HG03139 (cell line): ENCODE results near the gene MRPL38.
"Not testable (repeated sequence)": the region's sequence is repeated elsewhere in the genome, so short reads cannot be mapped to it uniquely, and the experiment has no call there.

Source experiments
- ATAC-seq: cut with Tn5 transposase; IDR thresholded peaks from one replicate; pipeline ENCODE4 v1.9.1; 2021; ENCODE audit not compliant: unreplicated experiment

MRPL38 gene

GRCh38 chr17:75897160-75898019, 7.3 kb downstream of the MRPL38 start:
- ATAC-seq, result no peak

GRCh38 chr17:75896415-75897159, 8.1 kb downstream of the MRPL38 start, which contains the start of gene TRIM65:
TSS of gene TRIM65 (minus strand) at chr17:75896951. CDS start at chr17:75896937, 14 bp downstream.
- peak; percentile 41 for ATAC-seq

- ATAC-seq, result no peak
These were observed 9.1 kb downstream of the MRPL38 start for GRCh38 chr17:75895370-75896155.

- ATAC-seq, result no peak
These were observed 10.5 kb downstream of the MRPL38 start for GRCh38 chr17:75894049-75894733.

- ATAC-seq, result no peak
These were observed 11.2 kb downstream of the MRPL38 start for GRCh38 chr17:75893305-75894048.

GRCh38 chr17:75892556-75893224, 12.0 kb downstream of the MRPL38 start:
- no peak for ATAC-seq

GRCh38 chr17:75891605-75892555, 12.8 kb downstream of the MRPL38 start:
- ATAC-seq, result no peak

GRCh38 chr17:75891022-75891604, 13.6 kb downstream of the MRPL38 start:
- no peak for ATAC-seq

- no peak for ATAC-seq
These were observed 15.2 kb downstream of the MRPL38 start for GRCh38 chr17:75889454-75889853.

GRCh38 chr17:75888484-75888883, 16.2 kb downstream of the MRPL38 start:
- ATAC-seq, result no peak

- not testable (repeated sequence) for ATAC-seq
These were observed 18.8 kb downstream of the MRPL38 start for GRCh38 chr17:75885860-75886259.

GRCh38 chr17:75885431-75885830, 19.3 kb downstream of the MRPL38 start:
- ATAC-seq, result no peak

GRCh38 chr17:75881678-75882454, 22.8 kb downstream of the MRPL38 start:
- ATAC-seq, result no peak

- no peak for ATAC-seq
These were observed 24.4 kb downstream of the MRPL38 start for GRCh38 chr17:75880266-75880665.

- ATAC-seq, result peak; percentile 11
These were observed 26.3 kb downstream of the MRPL38 start, which contains the start of gene TRIM47 for GRCh38 chr17:75878174-75878998. TSS of gene TRIM47 (minus strand) at chr17:75878581. CDS start at chr17:75878548, 33 bp downstream.

GRCh38 chr17:75877752-75878173, 26.9 kb downstream of the MRPL38 start:
- peak; percentile 45 for ATAC-seq
